ENCODE measurements around the gene PTMA.
"Not testable (repeated sequence)": the region's sequence is repeated elsewhere in the genome, so short reads cannot be mapped to it uniquely, and the experiment has no call there.

PTMA gene, protein sequence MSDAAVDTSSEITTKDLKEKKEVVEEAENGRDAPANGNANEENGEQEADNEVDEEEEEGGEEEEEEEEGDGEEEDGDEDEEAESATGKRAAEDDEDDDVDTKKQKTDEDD

DNA sequence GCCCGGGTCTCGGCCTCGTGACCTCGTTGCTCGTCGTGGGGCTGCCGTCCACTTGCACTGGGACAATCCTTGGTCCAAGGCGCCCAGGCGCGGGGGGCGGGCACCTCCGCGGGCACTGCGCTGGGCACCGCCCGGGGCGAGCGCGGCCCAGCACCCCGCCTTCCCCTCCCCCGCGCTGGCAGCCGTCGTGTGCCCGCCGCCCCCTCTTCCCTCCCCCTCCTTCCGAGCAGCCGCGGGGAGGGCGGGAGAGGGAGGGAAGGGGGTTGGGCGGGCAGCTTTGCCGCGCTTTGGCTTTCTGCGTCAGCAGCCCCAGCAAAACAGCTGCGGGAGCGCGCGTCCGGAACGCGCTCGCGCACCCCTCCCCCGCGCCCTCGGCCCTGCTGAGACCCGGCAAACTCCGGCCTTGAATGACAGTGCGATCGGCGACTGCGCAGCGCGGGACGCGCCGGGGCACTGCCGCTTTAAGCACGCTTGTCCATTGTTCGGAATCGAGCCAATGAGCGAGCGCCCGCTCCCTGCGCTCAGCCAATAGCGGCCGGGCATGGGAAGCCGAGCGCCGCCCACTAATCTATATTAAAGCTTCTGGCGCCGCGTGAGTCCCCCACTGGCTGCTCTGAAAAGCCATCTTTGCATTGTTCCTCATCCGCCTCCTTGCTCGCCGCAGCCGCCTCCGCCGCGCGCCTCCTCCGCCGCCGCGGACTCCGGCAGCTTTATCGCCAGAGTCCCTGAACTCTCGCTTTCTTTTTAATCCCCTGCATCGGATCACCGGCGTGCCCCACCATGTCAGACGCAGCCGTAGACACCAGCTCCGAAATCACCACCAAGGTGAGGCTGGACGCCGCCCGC is at the start of gene PTMA:
TSS of gene PTMA (plus strand) at position 599 of the 846 bp plus-strand sequence. CDS start at position 781, 182 bp downstream.
- Histone ChIP-seq H3K36me3 (ENCODE audit: insufficient read depth, low read length) (0 out of 2 replicates have a peak, but pooled peaks cover 5% of the 10 kb centered on the region), H2AFZ (ENCODE audit: low read length, unreplicated experiment) (peak within 1 kb of the TSS; percentile 94), H3K79me2 (ENCODE audit: control insufficient read depth, insufficient read depth, low read length, unreplicated experiment) (peaks cover 52% of the 10 kb centered on the region), H3K4me1 (ENCODE audit: control insufficient read depth, insufficient read depth, low read length, unreplicated experiment) (peaks cover 17% of the 10 kb centered on the region), H3K27ac (ENCODE audit: low read depth, low read length) (peak within 1 kb of the TSS; percentile 94), H3K27me3 (ENCODE audit: insufficient read depth, low read length) (no peaks in the 10 kb centered on the region), H3K4me3 (ENCODE audit: low read depth, low read length) (peak within 1 kb of the TSS; percentile 87)

DNA sequence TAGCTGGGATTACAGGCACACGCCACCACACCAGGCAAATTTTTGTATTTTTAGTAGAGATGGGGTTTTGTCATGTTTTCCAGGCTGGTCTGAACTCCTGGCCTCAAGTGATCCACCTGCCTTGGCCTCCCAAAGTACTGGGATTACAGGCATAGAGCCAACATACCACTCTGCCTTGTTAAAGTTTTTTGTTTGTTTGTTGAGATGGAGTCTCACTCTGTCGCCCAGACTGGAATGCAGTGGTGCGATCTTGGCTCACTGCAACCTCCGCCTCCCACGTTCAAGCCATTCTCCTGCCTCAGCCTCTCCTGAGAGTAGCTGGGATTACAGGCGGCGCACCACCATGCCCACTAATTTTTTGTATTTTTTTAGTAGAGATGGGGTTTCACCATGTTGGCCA is 48.3 kb upstream of the PTMA start:
- not testable (repeated sequence) for H3K36me3 ChIP-seq (ENCODE audit: insufficient read depth, low read length); H3K4me1 ChIP-seq (ENCODE audit: control insufficient read depth, insufficient read depth, low read length, unreplicated experiment); H2AFZ ChIP-seq (ENCODE audit: low read length, unreplicated experiment); H3K27me3 ChIP-seq (ENCODE audit: insufficient read depth, low read length); H3K79me2 ChIP-seq (ENCODE audit: control insufficient read depth, insufficient read depth, low read length, unreplicated experiment); H3K27ac ChIP-seq (ENCODE audit: low read depth, low read length); H3K4me3 ChIP-seq (ENCODE audit: low read depth, low read length)

DNA sequence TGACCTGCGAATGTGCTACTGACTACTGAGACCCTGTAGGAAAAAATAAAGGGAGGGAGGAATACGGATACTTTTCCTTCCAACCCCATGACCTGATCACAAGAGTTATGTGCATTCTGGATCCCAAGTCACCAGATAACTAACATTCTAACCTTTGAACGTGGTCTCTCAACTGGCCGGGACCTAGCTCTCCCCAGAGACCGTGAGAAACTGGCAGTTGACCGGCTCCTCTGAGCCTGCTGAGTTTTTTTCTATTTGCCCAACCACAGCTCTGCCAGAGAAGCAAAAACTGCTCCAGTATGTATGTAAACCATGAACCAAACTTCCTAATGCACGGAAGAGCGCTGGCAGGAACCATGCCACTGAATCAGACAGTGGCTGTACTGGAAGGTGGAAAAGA is 47.5 kb upstream of the PTMA start:
- peaks cover 10% of the 10 kb centered on the region for H3K4me1 ChIP-seq (ENCODE audit: control insufficient read depth, insufficient read depth, low read length, unreplicated experiment)
- no peaks in the 10 kb centered on the region for H3K36me3 ChIP-seq (ENCODE audit: insufficient read depth, low read length)
- H3K4me3 ChIP-seq (ENCODE audit: low read depth, low read length), result no peak overlapping the region
- no peak overlapping the region for H3K27ac ChIP-seq (ENCODE audit: low read depth, low read length)
- H2AFZ ChIP-seq (ENCODE audit: low read length, unreplicated experiment), result no peak overlapping the region
- H3K27me3 ChIP-seq (ENCODE audit: insufficient read depth, low read length), result no peaks in the 10 kb centered on the region
- no peaks in the 10 kb centered on the region for H3K79me2 ChIP-seq (ENCODE audit: control insufficient read depth, insufficient read depth, low read length, unreplicated experiment)

GRCh38 chr2:231661422-231662027 is 46.8 kb upstream of the PTMA start:
- Histone ChIP-seq H3K4me3 (ENCODE audit: low read depth, low read length) (peak overlapping the region; percentile 75), H3K36me3 (ENCODE audit: insufficient read depth, low read length) (no peaks in the 10 kb centered on the region), H2AFZ (ENCODE audit: low read length, unreplicated experiment) (peak overlapping the region; percentile 92), H3K27ac (ENCODE audit: low read depth, low read length) (peak overlapping the region; percentile 64), H3K4me1 (ENCODE audit: control insufficient read depth, insufficient read depth, low read length, unreplicated experiment) (peaks cover 11% of the 10 kb centered on the region), H3K79me2 (ENCODE audit: control insufficient read depth, insufficient read depth, low read length, unreplicated experiment) (no peaks in the 10 kb centered on the region), H3K27me3 (ENCODE audit: insufficient read depth, low read length) (no peaks in the 10 kb centered on the region)

DNA sequence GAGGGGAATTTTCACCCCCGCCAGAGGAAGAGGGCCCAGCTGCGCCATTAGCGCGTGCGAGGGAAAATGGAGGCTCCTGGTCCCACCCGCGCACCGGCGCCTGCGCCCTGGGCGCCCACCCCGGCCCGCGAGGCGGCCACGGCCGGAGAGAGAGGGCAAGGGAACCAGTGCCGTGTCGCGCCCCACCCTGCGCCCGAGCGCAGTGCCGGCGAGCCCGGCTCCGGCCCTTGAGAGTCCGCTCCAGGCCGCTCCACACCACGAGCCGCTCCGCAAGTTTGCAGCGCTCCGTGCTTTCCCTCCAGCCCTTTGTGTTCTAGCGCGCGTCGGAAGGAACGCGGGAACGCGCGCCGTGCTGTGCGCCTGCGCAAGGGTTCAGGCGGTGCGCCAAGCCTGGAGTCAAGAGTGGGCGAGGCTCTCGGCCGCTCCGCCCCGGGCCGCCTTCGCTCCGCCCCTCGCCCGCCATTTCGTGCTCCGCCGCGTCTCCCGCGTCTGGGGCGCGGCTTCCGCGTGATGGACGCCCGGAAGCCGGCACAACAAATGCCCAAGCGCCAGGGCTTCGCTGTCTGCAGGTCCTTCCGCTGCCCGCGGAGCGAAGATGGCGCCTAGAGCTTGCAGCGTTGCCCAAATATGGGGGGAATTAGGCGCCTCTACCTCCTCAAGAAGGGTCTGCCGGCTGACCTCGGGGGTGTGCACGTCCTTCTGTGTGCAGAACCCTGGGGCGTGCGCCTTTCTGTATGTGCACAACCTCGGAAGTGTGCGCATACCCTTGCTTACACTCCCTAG is 46.1 kb upstream of the PTMA start:
- Histone ChIP-seq H3K4me1 (ENCODE audit: control insufficient read depth, insufficient read depth, low read length, unreplicated experiment) (peaks cover 17% of the 10 kb centered on the region), H3K27me3 (ENCODE audit: insufficient read depth, low read length) (no peaks in the 10 kb centered on the region), H3K36me3 (ENCODE audit: insufficient read depth, low read length) (no peaks in the 10 kb centered on the region), H3K79me2 (ENCODE audit: control insufficient read depth, insufficient read depth, low read length, unreplicated experiment) (no peaks in the 10 kb centered on the region), H3K27ac (ENCODE audit: low read depth, low read length) (peak overlapping the region; percentile 64), H3K4me3 (ENCODE audit: low read depth, low read length) (peak overlapping the region; percentile 75), H2AFZ (ENCODE audit: low read length, unreplicated experiment) (peak overlapping the region; percentile 94)

GRCh38 chr2:231662811-231663457 is 45.4 kb upstream of the PTMA start:
- Histone ChIP-seq H3K4me1 (ENCODE audit: control insufficient read depth, insufficient read depth, low read length, unreplicated experiment) (peaks cover 20% of the 10 kb centered on the region), H3K79me2 (ENCODE audit: control insufficient read depth, insufficient read depth, low read length, unreplicated experiment) (no peaks in the 10 kb centered on the region), H3K36me3 (ENCODE audit: insufficient read depth, low read length) (no peaks in the 10 kb centered on the region), H2AFZ (ENCODE audit: low read length, unreplicated experiment) (peak overlapping the region; percentile 94), H3K27ac (ENCODE audit: low read depth, low read length) (no peak overlapping the region), H3K4me3 (ENCODE audit: low read depth, low read length) (peak overlapping the region; percentile 75), H3K27me3 (ENCODE audit: insufficient read depth, low read length) (no peaks in the 10 kb centered on the region)

DNA sequence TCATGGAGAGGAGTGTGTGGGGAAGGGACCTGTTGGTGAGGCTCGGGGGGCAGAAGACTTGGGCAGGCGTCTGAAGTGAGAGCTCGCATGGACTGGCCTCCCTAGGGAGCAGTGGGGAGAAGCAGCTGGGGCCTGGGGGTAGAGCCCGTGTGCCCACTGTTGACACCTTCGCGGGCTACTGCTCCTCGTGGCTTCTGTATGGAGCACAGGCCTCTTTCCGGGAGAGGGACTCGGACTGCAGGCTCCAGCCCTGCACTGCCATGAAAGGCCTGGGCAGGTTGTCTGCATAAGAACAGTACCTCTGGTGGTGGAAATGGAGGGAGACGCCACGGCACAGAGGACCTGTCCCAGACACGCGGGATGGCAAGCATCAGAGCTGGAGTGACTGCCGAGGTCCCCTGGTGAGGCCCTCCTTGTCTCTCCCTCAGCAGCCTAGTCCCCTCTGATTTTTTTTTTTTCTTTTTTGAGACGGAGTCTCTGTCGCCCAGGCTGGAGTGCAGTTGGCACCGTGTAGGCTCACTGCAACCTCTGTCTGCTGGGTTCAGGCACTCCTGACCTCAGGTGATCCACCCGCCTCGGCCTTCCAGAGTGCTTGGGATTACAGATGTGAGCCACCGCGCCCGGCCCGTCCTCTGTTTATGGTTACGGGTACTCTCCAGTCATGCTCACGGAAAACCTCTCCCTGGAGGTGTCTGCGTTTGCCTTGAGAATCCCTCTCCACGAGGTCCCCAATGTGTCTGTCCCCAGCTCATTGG is 44.7 kb upstream of the PTMA start:
- Histone ChIP-seq H3K27me3 (ENCODE audit: insufficient read depth, low read length) (no peaks in the 10 kb centered on the region), H3K36me3 (ENCODE audit: insufficient read depth, low read length) (no peaks in the 10 kb centered on the region), H3K4me1 (ENCODE audit: control insufficient read depth, insufficient read depth, low read length, unreplicated experiment) (peaks cover 20% of the 10 kb centered on the region), H3K4me3 (ENCODE audit: low read depth, low read length) (no peak overlapping the region), H2AFZ (ENCODE audit: low read length, unreplicated experiment) (no peak overlapping the region), H3K79me2 (ENCODE audit: control insufficient read depth, insufficient read depth, low read length, unreplicated experiment) (no peaks in the 10 kb centered on the region), H3K27ac (ENCODE audit: low read depth, low read length) (no peak overlapping the region)

- no peak overlapping the region for H3K27ac ChIP-seq (ENCODE audit: low read depth, low read length)
- H3K36me3 ChIP-seq (ENCODE audit: insufficient read depth, low read length), result no peaks in the 10 kb centered on the region
- peaks cover 20% of the 10 kb centered on the region for H3K4me1 ChIP-seq (ENCODE audit: control insufficient read depth, insufficient read depth, low read length, unreplicated experiment)
- no peaks in the 10 kb centered on the region for H3K27me3 ChIP-seq (ENCODE audit: insufficient read depth, low read length)
- no peak overlapping the region for H2AFZ ChIP-seq (ENCODE audit: low read length, unreplicated experiment)
- no peaks in the 10 kb centered on the region for H3K79me2 ChIP-seq (ENCODE audit: control insufficient read depth, insufficient read depth, low read length, unreplicated experiment)
- no peak overlapping the region for H3K4me3 ChIP-seq (ENCODE audit: low read depth, low read length)
Measured at GRCh38 chr2:231664727-231665126, 43.6 kb upstream of the PTMA start.

DNA sequence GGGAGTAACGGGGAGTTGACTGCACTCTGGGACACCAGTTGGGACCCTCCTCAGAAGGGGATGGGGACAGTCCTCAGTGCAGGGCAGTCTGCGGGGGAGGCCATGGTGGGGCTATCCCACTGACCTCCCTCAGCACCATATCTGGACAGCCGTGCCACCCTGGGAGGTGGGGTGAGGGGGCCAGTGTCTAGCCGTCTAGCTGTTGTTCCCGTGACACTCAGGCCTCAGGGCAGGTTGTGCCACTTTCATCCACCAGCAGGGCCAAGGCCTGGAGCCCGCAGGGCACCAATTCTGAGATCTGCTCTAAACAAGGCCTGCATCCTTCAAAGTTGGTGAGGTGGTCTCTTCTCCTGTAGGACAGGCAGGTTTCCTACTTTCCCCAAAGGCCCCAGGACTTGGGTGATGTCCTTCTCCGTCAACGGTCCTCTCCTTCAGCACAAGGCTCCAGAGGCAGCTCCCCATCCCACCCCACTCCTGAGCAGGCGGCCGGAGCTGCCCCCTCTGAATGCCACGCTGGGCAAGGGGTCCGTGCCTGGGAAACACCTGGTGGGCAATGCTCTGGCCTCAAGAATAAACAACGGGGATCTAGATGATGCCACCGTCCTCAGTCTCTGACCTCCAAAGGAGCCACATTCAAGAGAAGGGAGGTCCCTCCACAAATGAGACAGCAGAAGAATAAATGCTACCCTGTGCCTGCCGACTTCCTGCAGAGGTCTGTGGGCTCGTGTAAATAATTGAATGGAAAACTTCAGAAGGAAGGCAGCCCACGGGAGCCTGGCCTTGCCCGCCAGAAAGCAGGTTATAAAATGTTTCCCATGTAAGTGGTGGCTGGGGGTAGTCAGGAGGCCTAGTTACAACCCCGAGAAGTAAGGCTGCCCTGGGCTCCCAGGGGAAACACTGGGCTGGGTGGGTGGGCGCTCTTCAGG is 42.8 kb upstream of the PTMA start:
- Histone ChIP-seq H2AFZ (ENCODE audit: low read length, unreplicated experiment) (no peak overlapping the region), H3K79me2 (ENCODE audit: control insufficient read depth, insufficient read depth, low read length, unreplicated experiment) (no peaks in the 10 kb centered on the region), H3K27ac (ENCODE audit: low read depth, low read length) (peak overlapping the region; percentile 79; the same call in 1 of the 2 replicates), H3K27me3 (ENCODE audit: insufficient read depth, low read length) (no peaks in the 10 kb centered on the region), H3K4me1 (ENCODE audit: control insufficient read depth, insufficient read depth, low read length, unreplicated experiment) (peaks cover 20% of the 10 kb centered on the region), H3K4me3 (ENCODE audit: low read depth, low read length) (peak overlapping the region; percentile 24; the same call in 1 of the 2 replicates), H3K36me3 (ENCODE audit: insufficient read depth, low read length) (no peaks in the 10 kb centered on the region)
